ENCODE results near the gene FCRL3.

Gene FCRL3

GRCh38 chr1:157678721-157679120 lies 21.8 kb downstream of the FCRL3 start:
- no peak for DNase-seq

GRCh38 chr1:157673008-157673407 lies 27.6 kb downstream of the FCRL3 start:
- DNase-seq, result no peak

- no peak for DNase-seq
Measured at GRCh38 chr1:157671895-157672294, 28.7 kb downstream of the FCRL3 start.

GRCh38 chr1:157659576-157660247 lies 40.9 kb downstream of the FCRL3 start:
- no peak for DNase-seq

- DNase-seq, result no peak
Measured at GRCh38 chr1:157658571-157658970, 42.0 kb downstream of the FCRL3 start.

GRCh38 chr1:157653494-157653873 lies 47.1 kb downstream of the FCRL3 start:
- DNase-seq, result no peak

- DNase-seq, result peak; percentile 89
Measured at GRCh38 chr1:157652859-157653493, 47.6 kb downstream of the FCRL3 start.

GRCh38 chr1:157648317-157648716 lies 52.3 kb downstream of the FCRL3 start:
- no peak for DNase-seq

GRCh38 chr1:157646144-157646543 lies 54.4 kb downstream of the FCRL3 start:
- peak; percentile 48 for DNase-seq

- no peak for DNase-seq
Measured at GRCh38 chr1:157641177-157641576, 59.4 kb downstream of the FCRL3 start.

- DNase-seq, result no peak
Measured at GRCh38 chr1:157639800-157640199, 60.8 kb downstream of the FCRL3 start.

GRCh38 chr1:157628773-157629172 lies 71.8 kb downstream of the FCRL3 start:
- DNase-seq, result no peak

All from inflammatory macrophage treated with lipopolysaccharide for 4 hours (primary cell).